Activated T-helper 9 cell treated with anti-CD3 and anti-CD28 coated beads, Interleukin-2, amount 50 U/mL, for 16 hours (primary cell): Measurements from ENCODE around the gene SPEG.
"Not testable (repeated sequence)": the region's sequence is repeated elsewhere in the genome, so short reads cannot be mapped to it uniquely, and the experiment has no call there.

Experiments used
- DNase-seq: peaks from one replicate; pipeline ENCODE4 v3.0.0-alpha.2; 2020; ENCODE audit warnings: low read depth

SPEG gene

GRCh38 chr2:219434718-219435525, at the start of gene SPEG:
TSS of gene SPEG (plus strand) at chr2:219434843. CDS start at chr2:219434978, 135 bp downstream.
- DNase-seq = no peak

GRCh38 chr2:219384859-219385258, 49.8 kb upstream of the SPEG start:
- DNase-seq = no peak

GRCh38 chr2:219385958-219386520, 48.6 kb upstream of the SPEG start:
- DNase-seq = no peak

GRCh38 chr2:219386532-219387280, 47.9 kb upstream of the SPEG start:
- DNase-seq = no peak

GRCh38 chr2:219387306-219388120, 47.1 kb upstream of the SPEG start, which contains the start of gene DNPEP:
TSS of gene DNPEP (minus strand) at chr2:219387912. CDS start at chr2:219387794, 118 bp downstream.
- peak; percentile 94 for DNase-seq

- DNase-seq = peak; percentile 99
These were observed 46.3 kb upstream of the SPEG start for GRCh38 chr2:219388121-219388906.

- DNase-seq = no peak
These were observed 45.8 kb upstream of the SPEG start for GRCh38 chr2:219388907-219389156.

GRCh38 chr2:219392754-219393153, 41.9 kb upstream of the SPEG start:
- DNase-seq = no peak

- DNase-seq = not testable (repeated sequence)
These were observed 39.6 kb upstream of the SPEG start for GRCh38 chr2:219395056-219395455.

- DNase-seq = no peak
These were observed 39.0 kb upstream of the SPEG start for GRCh38 chr2:219395609-219396008.

GRCh38 chr2:219396863-219397457, 37.7 kb upstream of the SPEG start:
- DNase-seq = no peak

- DNase-seq = no peak
These were observed 35.8 kb upstream of the SPEG start for GRCh38 chr2:219398721-219399363.

GRCh38 chr2:219399716-219400478, 34.7 kb upstream of the SPEG start:
- no peak for DNase-seq

- DNase-seq = no peak
These were observed 34.1 kb upstream of the SPEG start for GRCh38 chr2:219400562-219400961.

GRCh38 chr2:219401606-219402005, 33.0 kb upstream of the SPEG start:
- DNase-seq = no peak

- peak; percentile 31 for DNase-seq
These were observed 31.8 kb upstream of the SPEG start for GRCh38 chr2:219402665-219403515.

- no peak for DNase-seq
These were observed 30.8 kb upstream of the SPEG start for GRCh38 chr2:219403861-219404260.

GRCh38 chr2:219404291-219404910, 30.2 kb upstream of the SPEG start:
- no peak for DNase-seq
